Left forelimb (tissue), 1 donor: Measurements from ENCODE around the gene P2RX7.

Experiments
- DNase-seq: peaks from one replicate; pipeline ENCODE4 v3.0.0-alpha.2; 2018; ENCODE audit warnings: low spot score

The P2RX7 gene

DNA sequence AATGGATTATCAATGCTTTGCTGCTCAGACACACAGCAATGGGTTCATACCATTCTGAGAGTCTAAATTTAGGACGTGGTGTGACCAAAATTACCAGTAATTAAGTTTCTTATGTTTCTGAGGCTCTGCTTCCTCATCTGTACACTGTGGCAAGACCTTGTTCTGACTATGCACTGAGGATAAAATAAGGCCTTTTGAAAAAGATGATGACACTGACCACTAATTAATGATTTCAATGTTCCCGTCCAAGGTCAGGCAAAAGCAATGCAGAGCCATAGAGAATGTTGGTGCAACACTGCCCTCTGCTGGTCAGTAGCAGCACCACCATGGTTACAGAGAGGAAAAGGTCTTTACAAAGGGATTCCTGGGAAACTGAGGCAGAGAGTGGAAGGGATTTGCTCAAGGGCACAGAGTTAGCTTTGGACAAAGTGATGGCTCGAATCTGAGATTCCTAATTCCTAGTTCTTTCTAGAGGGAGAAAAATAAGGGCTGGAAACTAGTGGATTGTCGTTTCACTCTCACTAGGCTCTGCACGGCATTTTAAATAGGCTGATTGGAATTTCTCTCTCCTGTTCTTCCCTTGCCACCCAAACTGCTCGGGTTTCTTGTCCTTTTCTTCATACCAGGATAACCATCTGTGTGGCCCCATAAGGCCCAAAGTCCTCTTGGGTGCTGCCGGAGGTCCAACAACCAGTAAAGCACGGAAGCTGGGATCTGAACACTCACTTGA lies 22.3 kb upstream of the P2RX7 start:
- no peak for DNase-seq

DNA sequence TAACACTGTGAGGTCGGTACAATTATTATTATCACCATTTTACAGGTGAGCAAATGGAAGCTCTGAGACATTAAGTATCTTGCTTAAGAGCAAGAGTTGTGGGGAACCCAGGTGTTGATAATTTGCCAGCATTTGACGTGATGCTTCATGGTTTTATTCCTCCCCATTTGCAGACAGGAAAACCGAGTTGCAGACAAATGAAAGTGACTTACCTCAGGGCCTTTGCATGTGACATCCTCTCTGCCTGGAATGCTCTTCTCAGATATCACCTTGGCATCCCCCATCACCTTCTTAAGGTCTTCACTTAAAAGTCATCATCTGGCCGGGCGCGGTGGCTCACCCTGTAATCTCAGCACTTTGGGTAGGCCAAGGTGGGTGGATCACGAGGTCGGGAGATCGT lies 21.0 kb upstream of the P2RX7 start:
- DNase-seq = no peak

DNA sequence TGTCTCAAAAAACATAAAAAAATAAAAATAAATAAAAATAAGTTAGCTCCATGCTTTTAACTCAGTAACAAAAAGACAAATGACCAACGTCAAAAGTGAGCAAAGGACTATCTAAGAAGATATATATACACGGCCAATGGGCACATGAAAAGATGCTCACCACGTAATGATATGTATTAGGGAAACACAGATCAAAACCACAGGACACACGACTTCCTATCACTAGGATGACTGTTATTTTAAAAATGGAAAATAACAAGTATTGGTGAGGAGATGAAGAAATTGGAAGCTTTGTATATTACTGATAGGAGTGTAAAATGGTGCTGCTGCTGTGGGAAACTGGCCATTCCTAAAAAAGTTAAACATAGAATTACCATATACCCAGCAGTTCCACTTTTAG lies 20.2 kb upstream of the P2RX7 start:
- DNase-seq = no peak

DNA sequence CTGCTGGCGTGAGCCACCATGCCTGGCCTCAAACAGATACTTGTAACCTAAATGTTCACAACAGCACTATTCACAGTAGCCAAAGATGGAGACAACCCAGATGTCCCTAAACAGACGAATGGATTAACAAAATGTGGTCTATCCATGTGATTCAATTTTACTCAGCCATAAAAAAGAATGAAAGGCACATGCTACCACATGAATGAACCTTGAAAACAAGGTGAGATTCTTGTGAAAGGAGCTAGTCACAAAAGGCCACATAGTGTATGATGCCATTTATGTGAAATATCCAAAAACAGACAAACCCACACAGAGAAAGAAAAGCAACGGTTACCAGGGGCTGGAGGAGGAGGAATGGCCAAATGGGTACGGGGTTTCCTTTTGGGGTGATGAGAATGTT lies 19.6 kb upstream of the P2RX7 start:
- no peak for DNase-seq

DNA sequence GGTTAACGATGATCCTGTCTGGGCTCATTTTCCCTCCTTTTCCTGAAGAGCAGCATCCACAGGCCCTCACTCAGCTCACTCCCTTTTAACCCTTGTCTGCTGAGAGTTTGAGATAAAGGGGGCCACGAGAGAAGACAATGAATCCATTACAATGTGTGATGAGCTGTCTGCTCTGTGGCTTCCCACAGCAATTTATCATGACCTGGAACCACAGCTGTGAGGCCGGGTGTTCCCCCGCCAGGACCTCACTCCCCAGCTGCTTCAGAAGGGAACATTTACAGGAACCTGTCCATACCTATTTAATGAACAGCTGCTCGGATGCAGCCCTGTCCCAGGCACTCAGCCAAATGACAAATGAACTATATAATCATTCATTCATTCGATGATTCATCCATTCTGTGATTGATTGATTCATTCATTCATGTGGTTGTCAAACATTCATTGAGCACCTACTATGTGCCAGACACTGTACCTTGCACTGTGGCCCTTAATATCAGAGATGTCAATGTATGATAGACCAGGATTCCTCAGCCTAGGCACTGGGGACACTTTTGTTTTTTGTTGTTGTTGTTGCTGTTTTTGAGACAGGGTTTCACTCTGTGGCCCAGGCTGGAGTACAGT lies 18.5 kb upstream of the P2RX7 start:
- DNase-seq = no peak

DNA sequence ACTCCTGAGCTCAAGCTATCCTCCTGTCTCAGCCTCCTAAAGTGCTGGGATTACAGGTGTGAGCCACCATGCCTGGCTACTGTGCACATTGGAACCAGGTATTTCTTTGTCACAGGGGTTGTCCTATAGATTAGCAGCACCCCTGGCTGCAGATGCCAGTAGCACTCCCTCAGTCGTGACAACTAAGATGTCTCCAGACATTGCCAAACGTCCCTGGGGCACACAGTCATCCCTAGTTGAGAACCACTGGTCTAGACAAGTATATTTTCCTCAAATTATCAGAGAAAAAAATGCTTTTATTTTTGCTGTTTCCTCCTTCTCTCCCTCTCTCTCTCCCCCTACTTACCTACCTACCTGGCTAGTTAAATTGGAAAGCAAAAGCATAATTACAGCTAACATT lies 17.9 kb upstream of the P2RX7 start:
- DNase-seq = no peak

DNA sequence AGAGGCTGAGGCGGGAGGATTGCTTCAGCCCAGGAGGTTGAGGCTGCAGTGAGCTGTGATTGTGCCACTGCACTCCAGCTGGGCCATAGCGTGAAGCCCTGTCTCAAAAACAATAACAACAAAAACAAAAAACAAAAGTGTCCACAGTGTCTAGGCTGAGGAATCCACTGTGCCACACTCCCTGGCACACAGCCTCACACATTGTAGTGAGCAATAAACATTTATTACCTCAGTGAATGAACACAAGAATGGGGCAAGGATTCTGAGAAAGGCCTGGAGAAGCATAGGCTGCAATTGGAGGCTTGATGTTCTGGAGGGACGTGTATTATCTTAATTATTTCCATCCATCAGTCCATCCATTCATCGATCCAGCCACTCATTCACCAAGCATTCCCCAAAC lies 17.1 kb upstream of the P2RX7 start:
- DNase-seq = no peak

DNA sequence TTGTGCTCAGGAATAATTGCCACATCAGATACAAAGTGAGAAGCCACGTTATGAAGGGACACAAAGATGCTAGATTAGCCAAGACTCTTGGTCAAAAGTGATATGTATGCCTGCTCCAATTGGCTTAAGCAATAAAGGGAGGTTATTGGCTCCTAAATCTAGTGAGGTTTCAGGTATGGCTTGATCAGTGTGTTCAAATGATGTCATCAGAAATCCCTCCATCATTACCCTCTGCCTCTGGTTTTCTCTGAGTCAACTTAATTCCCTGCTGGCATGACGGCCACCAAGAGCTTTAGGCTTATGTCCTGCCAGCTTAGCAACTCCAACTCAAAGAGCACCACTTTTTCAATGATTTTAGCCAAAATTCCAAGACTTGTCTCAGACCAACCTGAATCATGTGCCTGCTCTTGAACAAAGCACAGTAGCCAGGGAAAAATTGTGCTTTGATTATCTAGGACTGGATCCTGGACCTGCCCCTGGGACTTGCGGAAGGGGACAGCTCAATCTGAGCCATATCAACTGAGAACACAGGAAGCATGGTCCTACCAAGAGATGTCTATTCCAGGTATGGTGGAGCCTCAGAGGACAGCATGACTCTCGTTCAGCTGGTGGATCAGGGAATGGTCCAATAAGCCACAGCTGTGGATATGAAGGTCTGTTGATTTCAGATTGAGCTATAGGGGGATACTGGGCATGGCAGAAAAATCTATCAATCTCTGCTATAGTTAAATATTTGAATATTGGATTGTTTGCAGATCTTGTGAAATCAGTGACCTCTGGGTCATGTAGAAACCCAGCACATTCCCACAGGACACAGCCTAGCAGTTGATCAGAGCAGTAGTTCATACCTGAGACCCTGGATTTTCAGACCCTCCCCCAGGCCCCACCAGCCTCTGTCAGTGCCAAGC lies 16.1 kb upstream of the P2RX7 start:
- no peak for DNase-seq

DNA sequence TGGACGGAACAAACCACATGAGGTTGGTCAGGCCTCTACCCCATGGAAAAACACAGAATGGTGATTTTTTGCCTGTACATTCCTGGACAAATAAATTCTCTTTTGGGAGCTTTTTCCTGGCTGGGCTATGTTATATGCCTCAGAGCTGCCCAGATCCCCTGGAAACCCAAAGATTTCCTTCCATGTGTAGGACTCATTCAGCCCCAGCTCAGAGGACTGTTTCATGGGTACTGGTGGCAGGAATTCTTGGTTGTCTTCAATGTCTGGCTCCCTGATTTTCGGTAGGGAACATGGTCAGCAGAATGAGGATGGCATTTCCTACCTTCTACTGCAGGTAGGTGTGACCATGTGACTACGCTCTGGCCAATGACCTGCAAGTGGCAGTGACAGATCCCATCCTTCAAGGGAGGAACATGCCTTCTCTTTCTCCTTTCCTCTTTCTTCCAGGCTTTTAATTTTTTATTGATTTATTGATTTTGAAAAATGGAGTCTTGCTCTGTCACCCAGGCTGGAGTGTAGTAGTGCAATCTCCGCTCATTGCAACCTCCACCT lies 15.4 kb upstream of the P2RX7 start:
- no peak for DNase-seq

DNA sequence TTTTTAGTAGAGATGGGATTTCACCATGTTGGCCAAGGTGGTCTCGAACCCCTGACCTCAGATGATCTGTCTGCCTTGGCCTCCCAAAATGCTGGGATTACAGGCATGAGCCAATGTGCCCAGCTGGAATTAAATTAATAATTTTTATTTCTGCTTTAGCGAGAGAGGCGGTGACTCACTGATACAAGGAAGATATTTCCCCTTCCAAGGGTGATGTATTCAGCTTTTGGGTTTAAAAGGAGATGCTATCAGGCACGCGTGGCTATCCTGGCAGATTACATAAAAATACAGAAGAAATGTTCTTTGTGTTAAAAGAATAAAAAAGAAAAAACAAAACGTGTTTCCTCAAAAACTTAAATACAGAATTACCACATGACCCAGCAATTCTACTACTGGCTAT lies 12.4 kb upstream of the P2RX7 start:
- no peak for DNase-seq

DNA sequence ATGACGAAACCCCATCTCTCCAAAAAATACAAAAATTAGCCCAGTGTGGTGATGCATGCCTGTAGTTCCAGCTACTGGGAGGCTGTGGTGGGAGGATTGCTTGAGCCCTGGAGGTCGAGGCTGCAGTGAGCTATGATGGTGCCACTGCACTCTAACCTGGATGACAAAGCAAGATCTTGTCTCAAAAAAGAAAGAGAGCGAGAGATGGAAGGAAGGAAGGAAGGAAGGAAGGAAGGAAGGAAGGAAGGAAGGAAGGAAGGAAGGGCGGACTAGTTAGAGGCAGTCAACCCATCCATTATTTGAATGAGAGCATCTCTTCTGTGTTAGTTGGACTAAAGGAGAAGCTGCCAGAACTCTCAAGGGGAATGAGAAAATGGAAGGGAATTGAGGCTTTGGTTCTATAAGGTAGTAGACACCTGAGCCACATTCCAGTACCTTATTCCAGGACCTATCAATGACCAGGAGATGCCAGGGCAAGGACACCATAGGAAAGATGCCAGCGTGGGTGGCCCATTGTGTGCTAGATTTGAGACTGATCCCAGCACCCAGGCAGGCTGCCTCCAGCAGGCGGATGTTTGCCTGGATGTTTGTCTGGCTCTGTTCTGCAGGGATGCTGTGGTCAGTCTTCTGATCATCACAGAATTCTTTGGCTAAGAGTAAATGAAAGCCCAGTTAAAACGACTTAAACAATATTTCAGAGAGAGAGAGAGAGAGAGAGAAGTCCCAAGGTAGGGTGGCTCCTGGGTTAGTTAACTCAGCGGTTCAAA lies 11.5 kb upstream of the P2RX7 start:
- DNase-seq = no peak

DNA sequence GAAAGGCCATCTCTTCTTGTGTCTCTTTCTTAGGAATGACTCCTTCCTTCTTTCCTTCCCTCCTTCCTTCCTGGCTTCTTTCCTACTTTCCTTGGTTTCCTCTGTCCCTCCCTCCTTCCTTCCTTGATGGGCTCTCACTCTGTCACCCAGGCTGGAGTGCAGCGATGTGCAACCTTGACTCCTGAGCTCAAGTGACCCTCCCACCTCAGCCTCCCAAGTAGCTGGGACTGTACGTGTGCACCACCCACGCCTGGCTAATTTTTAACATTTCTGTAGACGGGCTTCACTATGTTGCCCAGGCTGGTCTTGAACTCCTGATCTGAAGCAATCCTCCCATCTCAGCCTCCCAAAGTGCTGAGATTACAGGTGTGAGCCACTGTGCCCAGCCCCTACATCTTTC lies 10.9 kb upstream of the P2RX7 start:
- no peak for DNase-seq

DNA sequence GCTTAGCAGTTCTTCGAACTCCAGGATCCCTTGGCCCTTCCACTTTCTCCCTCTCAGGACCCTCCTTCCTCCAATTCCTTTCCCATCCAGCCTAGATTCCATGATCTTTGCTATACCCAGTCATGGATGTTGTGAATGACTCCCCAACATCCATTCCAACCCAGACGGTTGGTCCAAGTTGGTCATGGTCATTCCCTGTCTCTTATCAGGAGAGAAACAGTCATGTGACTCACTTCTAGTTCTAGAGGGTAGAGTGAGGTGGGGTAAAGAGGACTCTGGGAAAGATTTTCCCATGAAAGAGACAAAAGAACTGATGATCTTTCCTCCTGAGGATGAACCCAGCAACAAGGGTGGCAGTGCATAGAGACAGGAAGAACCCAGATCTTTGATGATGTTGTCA lies 9.2 kb upstream of the P2RX7 start:
- DNase-seq = no peak

DNA sequence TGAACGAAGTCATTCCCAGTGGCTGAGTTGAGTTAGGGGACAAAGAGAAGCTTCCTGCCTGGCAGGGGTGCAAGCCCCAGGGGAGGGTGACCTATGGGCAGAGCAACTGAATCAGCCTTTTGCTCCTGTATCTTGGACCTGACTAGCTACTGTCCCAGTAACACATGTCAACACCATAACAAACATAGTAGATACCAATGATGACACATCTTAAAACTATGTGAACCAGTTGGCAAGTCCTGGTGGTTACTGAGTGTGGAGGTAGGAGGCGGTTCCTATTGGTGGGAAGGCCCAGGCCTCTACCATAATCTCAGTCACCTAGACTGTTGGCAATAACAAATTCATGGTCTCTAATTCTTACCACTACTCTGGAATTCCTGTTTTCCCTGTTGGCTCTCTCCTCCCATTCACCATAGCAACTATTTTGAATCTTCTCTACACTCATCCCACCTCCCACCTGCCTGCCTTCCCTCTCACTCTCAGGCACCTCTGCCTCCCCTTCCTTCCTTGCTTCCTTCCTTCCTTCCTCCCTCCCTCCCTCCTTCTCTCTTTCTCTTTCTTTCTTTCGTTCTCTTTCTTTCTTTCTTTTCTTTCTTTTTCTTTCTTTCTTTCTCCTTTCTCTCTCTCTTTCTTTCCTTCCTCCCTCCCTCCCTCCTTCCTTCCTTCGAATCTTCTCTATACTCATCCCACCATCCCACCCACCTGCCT lies 8.1 kb upstream of the P2RX7 start:
- no peak for DNase-seq

DNA sequence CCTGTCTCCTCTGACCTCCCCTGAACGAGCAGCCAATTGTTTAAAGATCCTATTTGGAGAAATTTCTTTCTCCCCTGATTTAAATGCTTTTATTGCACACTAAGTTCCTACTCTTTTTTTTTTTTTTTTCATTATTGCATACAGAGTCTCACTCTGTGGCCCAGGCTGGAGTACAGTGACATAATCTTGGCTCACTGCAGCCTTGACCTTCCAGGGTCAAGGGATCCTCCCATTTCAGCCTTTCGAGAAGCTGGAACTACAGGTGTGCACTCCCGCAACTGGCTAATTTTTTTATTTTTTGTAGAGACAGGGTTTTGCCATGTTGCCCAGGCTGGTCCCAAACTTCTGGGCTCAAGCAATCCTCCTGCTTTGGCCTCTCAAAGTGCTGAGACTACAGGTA lies 5.2 kb upstream of the P2RX7 start:
- DNase-seq = no peak

DNA sequence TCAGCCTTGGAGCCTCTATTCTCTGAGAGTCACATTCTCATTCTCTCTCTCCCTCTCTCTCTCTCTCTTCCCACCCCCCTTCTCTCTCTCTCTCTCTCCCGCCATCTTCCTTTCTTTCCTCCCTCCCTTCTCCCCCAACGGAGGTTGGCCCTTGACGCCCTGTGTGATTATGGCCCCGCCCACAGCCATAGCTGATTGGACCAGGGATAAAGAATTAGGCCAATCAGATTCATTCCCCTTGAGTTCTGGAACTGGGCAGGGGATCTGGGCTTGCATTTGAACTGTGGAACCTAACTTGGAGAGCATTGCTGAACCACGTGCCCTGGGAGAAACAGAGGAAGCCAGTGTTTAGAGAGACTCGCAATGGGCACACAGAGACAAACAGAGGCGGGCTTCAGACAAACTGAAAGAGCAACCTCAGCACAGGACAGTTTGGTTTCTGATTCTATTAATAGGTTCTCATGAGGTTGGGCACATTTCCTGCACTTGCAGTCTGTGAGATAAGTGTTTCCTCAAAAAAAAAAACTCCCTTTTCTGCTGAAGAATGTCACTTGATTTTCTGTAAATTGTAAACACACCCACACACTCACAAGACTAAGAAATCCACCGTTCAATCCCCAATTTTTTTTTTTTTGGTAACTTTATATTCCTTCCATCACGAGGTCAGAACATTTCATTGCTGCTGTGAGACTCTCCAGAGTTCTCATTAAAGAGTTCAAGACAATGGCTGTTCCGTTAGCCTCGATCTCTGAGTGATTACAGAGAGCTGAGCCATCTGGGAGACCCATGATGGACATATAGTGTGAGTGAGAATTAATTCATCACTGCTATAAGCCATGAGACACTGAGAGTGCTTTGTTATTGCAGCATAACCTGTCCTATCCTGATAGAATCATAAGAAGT lies 3.5 kb upstream of the P2RX7 start:
- DNase-seq = no peak

DNA sequence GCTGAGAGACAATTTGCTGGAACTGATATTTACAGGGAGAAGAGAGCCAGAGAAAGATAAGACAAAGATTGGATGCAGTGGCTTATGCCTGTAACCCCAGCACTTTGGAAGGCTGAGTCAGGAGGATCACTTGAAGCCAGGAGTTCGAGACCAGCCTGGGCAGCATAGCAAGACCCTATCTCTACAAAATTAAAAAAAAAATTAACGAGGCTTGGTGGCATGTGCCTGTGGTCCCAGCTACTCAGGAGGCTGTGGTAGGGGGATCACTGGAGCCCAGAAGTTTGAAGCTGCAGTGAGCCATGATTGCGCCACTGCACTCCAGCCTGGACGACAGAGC lies 2.9 kb upstream of the P2RX7 start:
- DNase-seq = no peak

DNA sequence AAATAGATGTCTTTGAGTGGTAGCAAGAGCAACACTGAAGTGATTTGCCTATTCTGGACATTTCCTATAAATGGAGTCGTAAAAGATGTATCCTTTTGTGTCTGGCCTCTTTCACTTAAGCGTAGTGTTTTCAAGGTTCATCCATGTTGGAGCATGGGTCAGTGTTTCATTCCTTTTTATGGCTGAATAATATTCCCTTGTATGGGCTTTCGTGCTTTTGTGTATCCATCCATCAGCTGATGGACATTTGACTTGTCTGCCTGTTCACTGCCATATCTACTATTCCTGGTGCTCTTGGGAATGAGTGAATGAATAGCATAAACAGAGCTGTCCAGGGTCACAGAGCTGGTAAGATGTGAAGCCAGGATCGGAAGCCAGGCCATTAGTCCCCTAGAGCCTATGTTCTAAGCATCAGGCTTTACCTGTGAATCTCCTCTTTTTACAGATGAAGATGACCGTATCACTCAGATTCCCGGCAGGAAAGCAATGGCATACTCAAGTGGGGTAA lies 1.8 kb upstream of the P2RX7 start:
- no peak for DNase-seq

DNA sequence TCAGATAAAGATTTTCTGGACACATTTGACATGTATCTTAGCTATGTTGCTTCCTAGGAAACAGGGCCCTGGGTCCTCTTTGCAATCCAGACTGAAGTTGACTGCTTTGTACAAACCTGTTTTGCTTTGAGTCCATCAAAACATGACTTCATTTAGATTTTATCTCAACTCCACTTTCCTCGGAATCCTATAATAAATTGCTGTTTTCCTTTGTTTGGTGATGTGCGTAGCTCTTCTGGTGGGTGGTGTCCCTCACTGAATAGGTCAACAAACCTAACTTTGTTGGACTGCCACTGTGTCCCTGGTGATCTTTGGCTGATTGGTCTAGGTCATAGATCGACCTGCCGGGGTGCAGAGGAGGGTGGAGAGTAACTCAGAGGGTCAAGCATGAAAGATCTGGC lies 735 bp upstream of the P2RX7 start:
- no peak for DNase-seq

DNA sequence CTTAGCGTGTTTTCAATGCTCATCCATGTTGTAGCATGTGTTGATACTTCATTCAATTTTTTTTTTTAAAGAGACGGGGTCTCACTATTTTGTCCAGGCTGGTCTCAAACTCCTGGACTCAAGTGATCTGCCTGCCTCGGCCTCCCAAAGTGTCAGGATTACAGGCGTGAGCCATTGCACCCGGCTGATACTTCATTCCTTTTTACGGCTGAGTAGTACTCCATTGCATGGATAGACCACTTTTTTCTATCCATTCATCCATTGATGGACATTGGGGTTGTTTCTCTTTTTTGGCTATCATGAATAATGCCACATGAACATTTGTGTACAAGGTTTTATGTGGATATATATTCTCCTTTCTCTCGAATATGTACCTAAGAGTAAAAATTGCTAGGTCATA lies 1.2 kb downstream of the P2RX7 start:
- no peak for DNase-seq
